IMR-90 (cell line): Measurements from ENCODE around the gene MGAT5. TPM values are rescaled to one million over a fixed set of nuclear protein-coding genes. Genes with fewer than 3 reads are reported as not detected.

Source experiments
- ATAC-seq: fragments of 200-7000 bp; cut with Tn5 transposase; 2 replicates; pipeline ENCODE4 v1.9.1; 2020; ENCODE audit warnings: low read depth, mild to moderate bottlenecking, moderate library complexity
- BruUV-seq: library from RNA; stranded (reverse); fragments of 400-500 nt; replicated peaks from 2 replicates; lab custom pipeline; 2021; lab: Mats Ljungman, UMichigan
- CTCF ChIA-PET: fragments of 300-600 bp; formaldehyde crosslinking; extraction: SDS; loops from one replicate; lab custom pipeline; 2021; ENCODE audit warnings: antibody characterized with exemption; lab: Yijun Ruan, JAX
- POLR2A ChIA-PET: fragments of 300-600 bp; sonication (Branson Sonifier 250); formaldehyde crosslinking; loops from one replicate; lab custom pipeline; 2022; ENCODE audit warnings: antibody characterized with exemption; ENCODE audit not compliant: unreplicated experiment; lab: Charles Lee
- DNase-seq: peaks from one replicate; pipeline ENCODE4 v3.0.0; 2013
- H2AFZ ChIP-seq: replicated peaks from 2 replicates; pipeline ENCODE3; 2013; ENCODE audit warnings: low read length, mild to moderate bottlenecking; ENCODE audit not compliant: poor library complexity
- H2AK5ac ChIP-seq: 2 replicates; pipeline ENCODE4 v1.6.1; 2013; ENCODE audit warnings: low read depth, low read length, inconsistent platforms
- H2AK9ac ChIP-seq: replicated peaks from 2 replicates; pipeline ENCODE3; 2013; ENCODE audit warnings: mild to moderate bottlenecking, low read depth, low read length, moderate library complexity; ENCODE audit not compliant: poor library complexity
- H2BK120ac ChIP-seq: 2 replicates; pipeline ENCODE4 v1.6.1; 2013; ENCODE audit warnings: low read depth, low read length, inconsistent platforms
- H2BK15ac ChIP-seq: 3 replicates; pipeline ENCODE4 v1.6.1; 2013; ENCODE audit warnings: low read depth, low read length, inconsistent platforms
- H2BK20ac ChIP-seq: 2 replicates; pipeline ENCODE4 v1.6.1; 2013; ENCODE audit warnings: low read depth, mild to moderate bottlenecking, inconsistent platforms, low read length, moderate library complexity
- H2BK5ac ChIP-seq: 2 replicates; pipeline ENCODE4 v1.6.1; 2013; ENCODE audit warnings: mild to moderate bottlenecking, low read depth, low read length, inconsistent platforms; ENCODE audit not compliant: poor library complexity, severe bottlenecking
- H3K14ac ChIP-seq: replicated peaks from 2 replicates; pipeline ENCODE4 v1.6.1; 2013; ENCODE audit warnings: low read depth, low read length, inconsistent platforms
- H3K18ac ChIP-seq: 2 replicates; pipeline ENCODE4 v1.6.1; 2013; ENCODE audit warnings: low read depth, low read length, control low read depth
- H3K23ac ChIP-seq: 2 replicates; pipeline ENCODE4 v1.6.1; 2013; ENCODE audit warnings: low read depth, low read length, inconsistent platforms
- H3K27ac ChIP-seq: 2 replicates; pipeline ENCODE4 v1.5.1; 2013; ENCODE audit warnings: mild to moderate bottlenecking, control low read depth, low read length; ENCODE audit not compliant: insufficient read depth
- H3K27me3 ChIP-seq: 2 replicates; pipeline ENCODE4 v1.6.1; 2013; ENCODE audit warnings: low read length; ENCODE audit not compliant: control insufficient read depth, insufficient read depth
- H3K36me3 ChIP-seq: 2 replicates; pipeline ENCODE4 v1.6.1; 2013; ENCODE audit warnings: low read length, mixed read lengths; ENCODE audit not compliant: control insufficient read depth, insufficient read depth
- H3K4ac ChIP-seq: 2 replicates; pipeline ENCODE4 v1.6.1; 2013; ENCODE audit warnings: low read depth, low read length, inconsistent platforms
- H3K4me1 ChIP-seq: 2 replicates; pipeline ENCODE4 v1.6.1; 2013; ENCODE audit warnings: low read length, mixed read lengths; ENCODE audit not compliant: control insufficient read depth, insufficient read depth
- H3K4me2 ChIP-seq: 2 replicates; pipeline ENCODE4 v1.6.1; 2013; ENCODE audit warnings: low read depth, mild to moderate bottlenecking, control low read depth, low read length, moderate library complexity
- H3K4me3 ChIP-seq: 2 replicates; pipeline ENCODE4 v1.5.1; 2013; ENCODE audit warnings: low read depth, mild to moderate bottlenecking, control low read depth, low read length, moderate library complexity; ENCODE audit not compliant: insufficient read depth
- H3K56ac ChIP-seq: 2 replicates; pipeline ENCODE4 v1.6.1; 2013; ENCODE audit warnings: low read length, inconsistent platforms; ENCODE audit not compliant: insufficient read depth; ENCODE audit errors: extremely low read depth
- H3K79me1 ChIP-seq, 2 experiments: 2 replicates each; pipeline ENCODE4 v1.6.1; 2013; ENCODE audit warnings: low read length in 2 of 2, inconsistent platforms in 1 of 2, low read depth in 1 of 2
- H3K9ac ChIP-seq: 2 replicates; pipeline ENCODE4 v1.6.1; 2013; ENCODE audit warnings: low read depth, low read length, control low read depth
- H3K9me1 ChIP-seq: 2 replicates; pipeline ENCODE4 v1.6.1; 2013; ENCODE audit warnings: low read length, inconsistent platforms; ENCODE audit not compliant: insufficient read depth
- H3K9me3 ChIP-seq: 2 replicates; pipeline ENCODE4 v1.6.1; 2013; ENCODE audit warnings: low read length; ENCODE audit not compliant: control insufficient read depth, insufficient read depth
- H4K20me1 ChIP-seq: 2 replicates; pipeline ENCODE4 v1.6.1; 2013; ENCODE audit warnings: low read length, inconsistent platforms; ENCODE audit not compliant: insufficient read depth
- H4K5ac ChIP-seq: 2 replicates; pipeline ENCODE4 v1.6.1; 2013; ENCODE audit warnings: mild to moderate bottlenecking, low read depth, low read length, control low read depth
- H4K8ac ChIP-seq, 2 experiments: 2 replicates each; pipeline ENCODE4 v1.6.1; 2013; ENCODE audit warnings: low read depth in 2 of 2, low read length in 2 of 2, control low read depth in 1 of 2, inconsistent platforms in 1 of 2
- H4K91ac ChIP-seq: 2 replicates; pipeline ENCODE4 v1.6.1; 2013; ENCODE audit warnings: low read depth, low read length, inconsistent platforms; ENCODE audit not compliant: insufficient read depth
- BHLHE40 ChIP-seq: fragments of 150-350 bp; IDR thresholded peaks from 2 replicates; pipeline ENCODE4 v1.6.1; 2016; ENCODE audit warnings: mild to moderate bottlenecking, low read depth, low read length
- CEBPB ChIP-seq: IDR thresholded peaks from 2 replicates; pipeline ENCODE4 v1.6.1; 2012; ENCODE audit warnings: low read depth, low read length, improper control_type of control experiment
- CHD1 ChIP-seq: IDR thresholded peaks from 2 replicates; pipeline ENCODE4 v1.6.1; 2012; ENCODE audit warnings: low read depth, low read length, improper control_type of control experiment
- CTCF ChIP-seq: conservative IDR thresholded peaks from 2 replicates; pipeline ENCODE4 v1.5.1; 2012; ENCODE audit warnings: mild to moderate bottlenecking, low read depth, low read length, improper control_type of control experiment
- ELK1 ChIP-seq: fragments of 150-350 bp; IDR thresholded peaks from 2 replicates; pipeline ENCODE4 v1.6.1; 2016; ENCODE audit warnings: low read depth, mild to moderate bottlenecking, low read length, moderate library complexity, borderline replicate concordance
- FOS ChIP-seq: fragments of 150-350 bp; IDR thresholded peaks from 2 replicates; pipeline ENCODE4 v1.6.1; 2016; ENCODE audit warnings: low read depth, low read length
- MAFK ChIP-seq: IDR thresholded peaks from 2 replicates; pipeline ENCODE4 v1.6.1; 2012; ENCODE audit warnings: low read depth, low read length, improper control_type of control experiment
- MAZ ChIP-seq: IDR thresholded peaks from 2 replicates; pipeline ENCODE4 v1.6.1; 2012; ENCODE audit warnings: low read depth, mild to moderate bottlenecking, low read length, improper control_type of control experiment, moderate library complexity, borderline replicate concordance
- MXI1 ChIP-seq: IDR thresholded peaks from 2 replicates; pipeline ENCODE4 v1.6.1; 2012; ENCODE audit warnings: low read depth, mild to moderate bottlenecking, low read length, moderate library complexity, borderline replicate concordance
- NFE2L2 ChIP-seq: fragments of 150-350 bp; IDR thresholded peaks from 2 replicates; pipeline ENCODE4 v1.6.1; 2016; ENCODE audit warnings: low read depth, mild to moderate bottlenecking, low read length
- POLR2A ChIP-seq: IDR thresholded peaks from 2 replicates; pipeline ENCODE4 v1.6.1; 2012; ENCODE audit warnings: mild to moderate bottlenecking, low read depth, low read length
- RAD21 ChIP-seq: IDR thresholded peaks from 2 replicates; pipeline ENCODE4 v1.6.1; 2012; ENCODE audit warnings: low read length, improper control_type of control experiment
- RCOR1 ChIP-seq: IDR thresholded peaks from 2 replicates; pipeline ENCODE4 v1.6.1; 2012; ENCODE audit warnings: mild to moderate bottlenecking, low read length, improper control_type of control experiment; ENCODE audit not compliant: insufficient replicate concordance
- RFX5 ChIP-seq: IDR thresholded peaks from 2 replicates; pipeline ENCODE4 v1.8.0; 2012; ENCODE audit warnings: low read depth, mild to moderate bottlenecking, low read length, moderate library complexity
- SMC3 ChIP-seq: fragments of 150-350 bp; IDR thresholded peaks from 2 replicates; pipeline ENCODE4 v1.6.1; 2016; ENCODE audit warnings: low read depth, mild to moderate bottlenecking, antibody characterized with exemption, low read length, moderate library complexity
- USF2 ChIP-seq: fragments of 150-350 bp; IDR thresholded peaks from 2 replicates; pipeline ENCODE4 v1.6.1; 2017; ENCODE audit warnings: mild to moderate bottlenecking, antibody characterized with exemption, low read length, low read depth
- WGBS, 2 experiments: methylation state at CpG; one replicate each; pipeline versions ENCODE4 v1.1.5 to v1.1.7; 2013; ENCODE audit warnings: missing lambda C conversion rate in 2 of 2; ENCODE audit not compliant: insufficient read length in 1 of 2; ENCODE audit errors: extremely low coverage in 2 of 2; 5-methylcytosine and 5-hydroxymethylcytosine counted together
- dilution Hi-C: fragments of 300-500 bp; cut with HindIII; formaldehyde crosslinking; loops from one replicate; pipeline ENCODE4 v1.14.3; 2018; ENCODE audit warnings: low sequenced_read_pairs; ENCODE audit not compliant: unreplicated experiment
- in situ Hi-C: fragments of 300-500 bp; cut with MboI; formaldehyde crosslinking; loops from 3 replicates; pipeline ENCODE4 v1.14.3; 2019; ENCODE audit warnings: low sequenced_read_pairs, inconsistent platforms, mixed read lengths
- intact Hi-C: fragments of 100-400 bp; cut with micrococcal nuclease; formaldehyde crosslinking; loops from 2 replicates; pipeline ENCODE4 v1.10.0; 2022
- polyA plus RNA-seq, 3 experiments: library from polyadenylated mRNA; depleted of rRNA; stranded (reverse); fragments of >200 nt; gene quantifications; 2 replicates each; pipeline ENCODE4 v1.2.3, GENCODE V29; 2012; ENCODE audit warnings: low replicate concordance in 1 of 3
- total RNA-seq: library from RNA; depleted of rRNA; stranded (reverse); fragments of >200 nt; gene quantifications from 2 replicates; pipeline ENCODE4 v1.2.3, GENCODE V29; 2012

Gene MGAT5
- total and polyA plus RNA-seq, 2 of the 4 experiments (the other 2 are of a cell fraction): 22.9 to 59.9 TPM

GRCh38 chr2:134402410-134402809, 148.5 kb downstream of the MGAT5 start:
- H3K9ac ChIP-seq: no peak overlapping the region
- no peak overlapping the region for H3K14ac ChIP-seq
- H4K20me1 ChIP-seq: no peaks in the 10 kb centered on the region; the same call in 1 of the 2 replicates
- H3K79me1 ChIP-seq: peaks cover 12 to 72% of the 10 kb centered on the region in 2 experiments
- 0 out of 4 replicates have a peak overlapping the region, but pooled peaks of 1 of the 2 experiments have one; percentile 8 for H4K8ac ChIP-seq
- no peak overlapping the region for H4K5ac ChIP-seq
- no peak overlapping the region for H2BK15ac ChIP-seq
- H3K9me1 ChIP-seq: peaks cover 24% of the 10 kb centered on the region
- no peak overlapping the region for H2AK5ac ChIP-seq
- no peak for TF ChIP-seq MXI1
- no peak for TF ChIP-seq RAD21
- TF ChIP-seq RCOR1: no peak
- TF ChIP-seq CEBPB: no peak
- TF ChIP-seq MAZ: no peak
- no peak for TF ChIP-seq CHD1
- no peak for TF ChIP-seq NFE2L2
- TF ChIP-seq USF2: no peak
- no peak for TF ChIP-seq SMC3
- TF ChIP-seq POLR2A: no peak
- no peak for TF ChIP-seq CTCF
- no peak for TF ChIP-seq ELK1
- no peak for TF ChIP-seq FOS
- no peak for TF ChIP-seq BHLHE40
- TF ChIP-seq RFX5: no peak
- no peak for TF ChIP-seq MAFK
- H3K4me2 ChIP-seq: no peak overlapping the region
- in situ Hi-C loops: loop anchor here (25.0 kb wide), 1 partner anchor 515 kb away; no protein-coding TSS in a partner anchor
- no peak overlapping the region for H2BK120ac ChIP-seq
- BruUV-seq: no TSS peak
- ChIA-PET CTCF (no interaction called here), POLR2A (no interaction called here)
- intact Hi-C loops: no loop called here
- H3K23ac ChIP-seq: no peak overlapping the region
- ATAC-seq (peak; percentile 54), DNase-seq (peak; percentile 64)
- no peak overlapping the region for H2BK20ac ChIP-seq
- H3K27me3 ChIP-seq: no peaks in the 10 kb centered on the region
- no peaks in the 10 kb centered on the region for H3K9me3 ChIP-seq
- no peak overlapping the region for H4K91ac ChIP-seq
- WGBS, 2 experiments: no CpG with 5 or more reads among the region's 1 CpG
- no peak overlapping the region for H2AK9ac ChIP-seq
- no peak overlapping the region for H3K18ac ChIP-seq
- H3K27ac ChIP-seq: no peak overlapping the region
- H2BK5ac ChIP-seq: no peak overlapping the region
- no peak overlapping the region for H3K56ac ChIP-seq
- peaks cover 17% of the 10 kb centered on the region for H3K36me3 ChIP-seq
- H3K4me1 ChIP-seq: peaks cover 28% of the 10 kb centered on the region
- no peak overlapping the region for H3K4ac ChIP-seq
- no peak overlapping the region for H2AFZ ChIP-seq
- dilution Hi-C loops: no loop called here
- no peak overlapping the region for H3K4me3 ChIP-seq
